K562 (cell line): ENCODE measurements around the gene SLC35A2. TPM values are rescaled to one million over a fixed set of nuclear protein-coding genes. Genes with fewer than 3 reads are reported as not detected.

Source experiments
- ATAC-seq: fragments of 200-7000 bp; cut with Tn5 transposase; 3 replicates; pipeline ENCODE4 v1.9.1; 2020; ENCODE audit warnings: moderate library complexity
- BruUV-seq: library from RNA; stranded (reverse); fragments of 400-500 nt; replicated peaks from 2 replicates; lab custom pipeline; 2021; lab: Mats Ljungman, UMichigan
- CTCF ChIA-PET: fragments of 300-600 bp; formaldehyde crosslinking; extraction: SDS; loops from one replicate; lab custom pipeline; 2021; ENCODE audit warnings: low intra/inter-chr PET ratio; lab: Yijun Ruan, JAX
- POLR2A ChIA-PET: fragments of 300-600, 350-650 bp; sonication (Branson Sonifier 250); formaldehyde crosslinking; extraction: SDS; loops from one replicate; lab custom pipeline; 2021; ENCODE audit warnings: antibody characterized with exemption, inconsistent platforms; lab: Yijun Ruan, JAX
- DNase-seq, 4 experiments: peaks; one replicate each; pipeline versions ENCODE4 v3.0.0 to v3.0.0-alpha.2; 2011 to 2018; ENCODE audit warnings: low spot score in 3 of 4, mixed read lengths in 3 of 4; ENCODE audit errors: extremely low read depth in 1 of 4
- FAIRE-seq: peaks from 2 replicates; lab custom pipeline; 2011; peaks lifted over from hg19 to GRCh38; lab: Jason Lieb, UNC
- H2AFZ ChIP-seq: 2 replicates; pipeline ENCODE4 v1.6.0; 2011; ENCODE audit warnings: low read depth, low read length, control low read depth, inconsistent platforms
- H3K27ac ChIP-seq: fragments of 200-600 bp; 3 replicates; pipeline ENCODE4 v1.8.0; 2011; ENCODE audit warnings: low read depth, mild to moderate bottlenecking, control low read depth, inconsistent platforms, low read length, moderate library complexity, mixed read lengths; ENCODE audit errors: extremely low read depth
- H3K27me3 ChIP-seq, 2 experiments: fragments of 300-600 bp in 1 of 2; 2 replicates in 1 of 2; 3 replicates in 1 of 2; pipeline versions ENCODE4 v1.6.0 to v1.8.0; 2011; ENCODE audit warnings: inconsistent platforms in 2 of 2, low read length in 2 of 2, mild to moderate bottlenecking in 1 of 2, mixed read lengths in 1 of 2, moderate library complexity in 1 of 2; ENCODE audit not compliant: control insufficient read depth in 2 of 2, insufficient read depth in 2 of 2
- H3K36me3 ChIP-seq: fragments of 300-600 bp; 3 replicates; pipeline ENCODE4 v1.8.0; 2011; ENCODE audit warnings: mild to moderate bottlenecking, low read length, inconsistent platforms; ENCODE audit not compliant: control insufficient read depth, insufficient read depth
- H3K4me1 ChIP-seq, 2 experiments: fragments of 200-600 bp in 1 of 2; replicated peaks in 1 of 2; 2 replicates in 1 of 2; 3 replicates in 1 of 2; pipeline versions ENCODE4 v1.5.1 to v1.8.0; 2011; ENCODE audit warnings: inconsistent platforms in 2 of 2, low read length in 2 of 2, mild to moderate bottlenecking in 1 of 2, mixed read lengths in 1 of 2, moderate library complexity in 1 of 2; ENCODE audit not compliant: control insufficient read depth in 2 of 2, insufficient read depth in 2 of 2
- H3K4me2 ChIP-seq: 2 replicates; pipeline ENCODE4 v1.6.1; 2011; ENCODE audit warnings: low read length, control low read depth, inconsistent platforms, mixed read lengths; ENCODE audit not compliant: insufficient read depth
- H3K4me3 ChIP-seq: fragments of 200-600 bp; sonication (generic), shearing (Covaris generic); 2 replicates; pipeline ENCODE4 v1.5.1; 2016; ENCODE audit warnings: control low read depth, inconsistent platforms
- H3K79me2 ChIP-seq: fragments of 200-600 bp; 3 replicates; pipeline ENCODE4 v1.8.0; 2011; ENCODE audit warnings: low read length, inconsistent platforms; ENCODE audit not compliant: control insufficient read depth, insufficient read depth
- H3K9ac ChIP-seq, 2 experiments: 2 replicates each; pipeline versions ENCODE4 v1.6.0 to v1.6.1; 2011; ENCODE audit warnings: low read depth in 2 of 2, low read length in 2 of 2, control low read depth in 1 of 2, inconsistent platforms in 1 of 2, mild to moderate bottlenecking in 1 of 2, mixed read lengths in 1 of 2; ENCODE audit not compliant: insufficient read depth in 1 of 2
- H3K9me1 ChIP-seq: one replicate; pipeline ENCODE4 v1.6.0; 2011; ENCODE audit warnings: inconsistent platforms, mild to moderate bottlenecking, low read length, moderate library complexity; ENCODE audit not compliant: control insufficient read depth, insufficient read depth
- H3K9me3 ChIP-seq: replicated peaks from 2 replicates; pipeline ENCODE4 v1.5.1; 2011; ENCODE audit warnings: low read depth, low read length, inconsistent platforms; ENCODE audit not compliant: control insufficient read depth, insufficient read depth
- H4K20me1 ChIP-seq: replicated peaks from 2 replicates; pipeline ENCODE4 v1.6.1; 2011; ENCODE audit warnings: low read length, inconsistent platforms, mixed read lengths; ENCODE audit not compliant: control insufficient read depth, insufficient read depth
- POLR2G ChIP-seq: fragments of 200-400 bp; formaldehyde crosslinking; IDR thresholded peaks from 2 replicates; pipeline ENCODE4 v1.6.1; 2017; ENCODE audit warnings: low read depth, mild to moderate bottlenecking, antibody characterized with exemption, low read length, moderate library complexity
- RBFOX2 ChIP-seq: fragments of 200-400 bp; formaldehyde crosslinking; IDR thresholded peaks from 2 replicates; pipeline ENCODE4 v1.6.1; 2017; ENCODE audit warnings: low read depth, mild to moderate bottlenecking, low read length, moderate library complexity
- ZBTB33 ChIP-seq: sonication (generic); formaldehyde crosslinking; IDR thresholded peaks from 2 replicates; pipeline ENCODE4 v1.8.1; 2023; ENCODE audit warnings: mild to moderate bottlenecking, missing genetic modification reagents
- ZNF696 ChIP-seq: fragments of 250-450 bp; sonication (Bioruptor Pico); conservative IDR thresholded peaks from 2 replicates; pipeline ENCODE4 v1.4.0; 2020; ENCODE audit warnings: mild to moderate bottlenecking, moderate library complexity
- WGBS: fragments of 100-300 bp; shearing (Covaris generic); methylation state at CpG from one replicate; pipeline ENCODE4 v1.1.6; 2016; ENCODE audit warnings: low coverage, mixed read lengths; ENCODE audit not compliant: insufficient coverage; ENCODE audit errors: missing lambda C conversion rate; 5-methylcytosine and 5-hydroxymethylcytosine counted together
- in situ Hi-C: fragments of 300-500 bp; cut with MboI; formaldehyde crosslinking; loops from 4 replicates; pipeline ENCODE4 v1.15.0; 2018; ENCODE audit warnings: inconsistent platforms, mixed read lengths
- intact Hi-C: fragments of 100-400 bp; cut with micrococcal nuclease; formaldehyde crosslinking; loops from 2 replicates; pipeline ENCODE4 v1.14.2; 2022
- polyA plus RNA-seq, 8 experiments: library from polyadenylated mRNA; depleted of rRNA in 4 of 8; stranded (reverse) in 5 of 8; unstranded in 3 of 8; fragments of >200 nt; fragmentation: Nextera tagmentation in 2 of 8; fragmentation: Illumina TruSeq in 1 of 8; extraction: Ambion mirVana in 2 of 8; extraction: Trizol in 1 of 8; gene quantifications; 2 replicates each; pipeline versions ENCODE4 v1.2.1 to v1.2.3, GENCODE V29; 2011 to 2014; ENCODE audit warnings: inconsistent platforms in 1 of 8, missing spikeins in 1 of 8
- total RNA-seq, 7 experiments: library from RNA; depleted of rRNA in 6 of 7; stranded (reverse); fragments of >200 nt in 6 of 7; fragmentation: Illumina TruSeq in 2 of 7; extraction: Trizol in 2 of 7; gene quantifications; 2 replicates each; pipeline versions ENCODE4 v1.2.1 to v1.2.3, GENCODE V29; 2011 to 2021; ENCODE audit warnings: low replicate concordance in 1 of 7

SLC35A2 gene
- total and polyA plus RNA-seq, 9 of the 15 experiments (the other 6 are each of a cell fraction or from before 2014, with no cell fraction given), result 3.3 to 38.9 (median 20.0) TPM

GRCh38 chrX:48909703-48910294 is 1.6 kb downstream of the SLC35A2 start:
- no peak for DNase-seq
- no peak for ATAC-seq
- Histone ChIP-seq H3K27me3 (no peaks in the 10 kb centered on the region), H3K79me2 (peaks cover 33% of the 10 kb centered on the region), H3K9me3 (no peaks in the 10 kb centered on the region), H3K4me3 (peak overlapping the region; percentile 92; the same call in 1 of the 2 replicates), H3K9ac (peak overlapping the region; percentile 65 to 85; a peak in 3 of 4 replicates), H3K27ac (no peak overlapping the region), H3K4me2 (peak overlapping the region; percentile 100; the same call in 1 of the 2 replicates), H2AFZ (no peak overlapping the region), H3K4me1 (peaks cover 31% of the 10 kb centered on the region in 2 experiments), H3K36me3 (peaks cover 64% of the 10 kb centered on the region; the same call in 2 of the 3 replicates), H4K20me1 (peaks cover 16% of the 10 kb centered on the region), H3K9me1 (no peaks in the 10 kb centered on the region)
- no peak for FAIRE-seq
- CTCF ChIA-PET, result no interaction called here
- in situ Hi-C loops, result no loop called here
- 77% methylated on average over 6 of the region's 17 CpGs for WGBS
- no TSS peak for BruUV-seq
- intact Hi-C loops, result loop anchor here (5.0 to 10.0 kb wide), 2 partner anchors 147 to 275 kb away; partner anchors contain the start of gene GLOD5
- TF ChIP-seq ZNF696 (CRISPR knock-in tag) (no peak), ZBTB33 (CRISPR knock-in tag) (0 out of 2 replicates have a peak, but pooled peaks have one; percentile 17), POLR2G (peak; percentile 58), RBFOX2 (peak; percentile 42; the same call in 1 of the 2 replicates)
- POLR2A ChIA-PET, result interaction anchor here (0.9 to 3.1 kb wide), 2 partner anchors 12 kb away, joined by 3 to 13 read pairs; partner anchors contain the start of genes PQBP1 and TIMM17B
